Measurements from ENCODE around the gene C2orf78. TPM values are rescaled to one million over a fixed set of nuclear protein-coding genes. Genes with fewer than 3 reads are reported as not detected.
"Not testable (repeated sequence)": the region's sequence is repeated elsewhere in the genome, so short reads cannot be mapped to it uniquely, and the experiment has no call there.

C2orf78 gene
- polyA plus RNA-seq, 2 donors: not detected

GRCh38 chr2:73754332-73754731 is 29.7 kb upstream of the C2orf78 start:
- H3K4me1 ChIP-seq (ENCODE audit: control insufficient read depth in 2 of 2, insufficient read depth in 2 of 2, low read length in 1 of 2); H3K27me3 ChIP-seq (ENCODE audit: control insufficient read depth in 1 of 2, insufficient read depth in 2 of 2, low read length in 2 of 2); H3K9me3 ChIP-seq (ENCODE audit: control insufficient read depth in 2 of 2, insufficient read depth in 1 of 2, low read depth in 1 of 2, low read length in 1 of 2); H3K27ac ChIP-seq (ENCODE audit: low read depth in 2 of 2, low read length in 1 of 2); H3K4me3 ChIP-seq (ENCODE audit: low read depth in 1 of 2, low read length in 2 of 2): not testable (repeated sequence)
- H3K36me3 ChIP-seq (ENCODE audit: control insufficient read depth in 2 of 2, insufficient read depth in 2 of 2, low read length in 1 of 2): peaks cover 6 to 18% of the 10 kb centered on the region in 2 donors
- WGBS, 2 donors: 94 to 97% methylated on average over 7 of the region's 7 CpGs

- Histone ChIP-seq H3K27ac (ENCODE audit: low read depth in 2 of 2, low read length in 1 of 2) (no peak overlapping the region), H3K4me3 (ENCODE audit: low read depth in 1 of 2, low read length in 2 of 2) (no peak overlapping the region), H3K4me1 (ENCODE audit: control insufficient read depth in 2 of 2, insufficient read depth in 2 of 2, low read length in 1 of 2) (no peaks in the 10 kb centered on the region), H3K27me3 (ENCODE audit: control insufficient read depth in 1 of 2, insufficient read depth in 2 of 2, low read length in 2 of 2) (no peaks in the 10 kb centered on the region), H3K36me3 (ENCODE audit: control insufficient read depth in 2 of 2, insufficient read depth in 2 of 2, low read length in 1 of 2) (peaks cover 9 to 19% of the 10 kb centered on the region in 2 donors), H3K9me3 (ENCODE audit: control insufficient read depth in 2 of 2, insufficient read depth in 1 of 2, low read depth in 1 of 2, low read length in 1 of 2) (no peaks in the 10 kb centered on the region)
- 25 to 29% methylated on average over 3 of the region's 3 CpGs for WGBS, 2 donors
Observed at GRCh38 chr2:73759285-73759764, 24.7 kb upstream of the C2orf78 start.

- Histone ChIP-seq H3K36me3 (ENCODE audit: control insufficient read depth in 2 of 2, insufficient read depth in 2 of 2, low read length in 1 of 2) (peaks cover 10 to 19% of the 10 kb centered on the region in 2 donors), H3K4me3 (ENCODE audit: low read depth in 1 of 2, low read length in 2 of 2) (no peak overlapping the region), H3K27ac (ENCODE audit: low read depth in 2 of 2, low read length in 1 of 2) (no peak overlapping the region), H3K4me1 (ENCODE audit: control insufficient read depth in 2 of 2, insufficient read depth in 2 of 2, low read length in 1 of 2) (no peaks in the 10 kb centered on the region), H3K9me3 (ENCODE audit: control insufficient read depth in 2 of 2, insufficient read depth in 1 of 2, low read depth in 1 of 2, low read length in 1 of 2) (no peaks in the 10 kb centered on the region), H3K27me3 (ENCODE audit: control insufficient read depth in 1 of 2, insufficient read depth in 2 of 2, low read length in 2 of 2) (no peaks in the 10 kb centered on the region)
- WGBS, 2 donors: 94% methylated on average over 2 of the region's 2 CpGs
Observed at GRCh38 chr2:73759904-73760303, 24.1 kb upstream of the C2orf78 start.

- H3K36me3 ChIP-seq (ENCODE audit: control insufficient read depth in 2 of 2, insufficient read depth in 2 of 2, low read length in 1 of 2): peaks cover 13 to 21% of the 10 kb centered on the region in 2 donors
- no peaks in the 10 kb centered on the region for H3K9me3 ChIP-seq (ENCODE audit: control insufficient read depth in 2 of 2, insufficient read depth in 1 of 2, low read depth in 1 of 2, low read length in 1 of 2)
- 69 to 85% methylated on average over 1 of the region's 1 CpG for WGBS, 2 donors
- no peak overlapping the region for H3K4me3 ChIP-seq (ENCODE audit: low read depth in 1 of 2, low read length in 2 of 2)
- no peak overlapping the region for H3K27ac ChIP-seq (ENCODE audit: low read depth in 2 of 2, low read length in 1 of 2)
- H3K27me3 ChIP-seq (ENCODE audit: control insufficient read depth in 1 of 2, insufficient read depth in 2 of 2, low read length in 2 of 2): no peaks in the 10 kb centered on the region
- H3K4me1 ChIP-seq (ENCODE audit: control insufficient read depth in 2 of 2, insufficient read depth in 2 of 2, low read length in 1 of 2): no peaks in the 10 kb centered on the region
Observed at GRCh38 chr2:73762571-73762970, 21.4 kb upstream of the C2orf78 start.

- H3K9me3 ChIP-seq (ENCODE audit: control insufficient read depth in 2 of 2, insufficient read depth in 1 of 2, low read depth in 1 of 2, low read length in 1 of 2): no peaks in the 10 kb centered on the region
- H3K4me3 ChIP-seq (ENCODE audit: low read depth in 1 of 2, low read length in 2 of 2): no peak overlapping the region
- H3K4me1 ChIP-seq (ENCODE audit: control insufficient read depth in 2 of 2, insufficient read depth in 2 of 2, low read length in 1 of 2): no peaks in the 10 kb centered on the region
- peaks cover 13 to 20% of the 10 kb centered on the region in 2 donors for H3K36me3 ChIP-seq (ENCODE audit: control insufficient read depth in 2 of 2, insufficient read depth in 2 of 2, low read length in 1 of 2)
- no peaks in the 10 kb centered on the region for H3K27me3 ChIP-seq (ENCODE audit: control insufficient read depth in 1 of 2, insufficient read depth in 2 of 2, low read length in 2 of 2)
- 94 to 97% methylated on average over 1 of the region's 1 CpG for WGBS, 2 donors
- H3K27ac ChIP-seq (ENCODE audit: low read depth in 2 of 2, low read length in 1 of 2): no peak overlapping the region
Observed at GRCh38 chr2:73764945-73765344, 19.0 kb upstream of the C2orf78 start.

- 91 to 100% methylated on average over 1 of the region's 1 CpG for WGBS, 2 donors
- peaks cover 9 to 16% of the 10 kb centered on the region in 2 donors for H3K36me3 ChIP-seq (ENCODE audit: control insufficient read depth in 2 of 2, insufficient read depth in 2 of 2, low read length in 1 of 2)
Observed at GRCh38 chr2:73766349-73766748, 17.6 kb upstream of the C2orf78 start.

GRCh38 chr2:73766994-73767393 is 17.0 kb upstream of the C2orf78 start:
- WGBS, 2 donors: 93% methylated on average over 4 of the region's 4 CpGs
- no peaks in the 10 kb centered on the region for H3K27me3 ChIP-seq (ENCODE audit: control insufficient read depth in 1 of 2, insufficient read depth in 2 of 2, low read length in 2 of 2)
- H3K4me3 ChIP-seq (ENCODE audit: low read depth in 1 of 2, low read length in 2 of 2): no peak overlapping the region
- H3K27ac ChIP-seq (ENCODE audit: low read depth in 2 of 2, low read length in 1 of 2): no peak overlapping the region
- H3K4me1 ChIP-seq (ENCODE audit: control insufficient read depth in 2 of 2, insufficient read depth in 2 of 2, low read length in 1 of 2): no peaks in the 10 kb centered on the region
- peaks cover 9 to 16% of the 10 kb centered on the region in 2 donors for H3K36me3 ChIP-seq (ENCODE audit: control insufficient read depth in 2 of 2, insufficient read depth in 2 of 2, low read length in 1 of 2)
- H3K9me3 ChIP-seq (ENCODE audit: control insufficient read depth in 2 of 2, insufficient read depth in 1 of 2, low read depth in 1 of 2, low read length in 1 of 2): no peaks in the 10 kb centered on the region

More at GRCh38 chr2:73766349-73766748, 17.6 kb upstream of the C2orf78 start:
- Histone ChIP-seq H3K4me3 (ENCODE audit: low read depth in 1 of 2, low read length in 2 of 2) (no peak overlapping the region), H3K4me1 (ENCODE audit: control insufficient read depth in 2 of 2, insufficient read depth in 2 of 2, low read length in 1 of 2) (no peaks in the 10 kb centered on the region), H3K27me3 (ENCODE audit: control insufficient read depth in 1 of 2, insufficient read depth in 2 of 2, low read length in 2 of 2) (no peaks in the 10 kb centered on the region), H3K9me3 (ENCODE audit: control insufficient read depth in 2 of 2, insufficient read depth in 1 of 2, low read depth in 1 of 2, low read length in 1 of 2) (no peaks in the 10 kb centered on the region), H3K27ac (ENCODE audit: low read depth in 2 of 2, low read length in 1 of 2) (no peak overlapping the region)

GRCh38 chr2:73770725-73771124 is 13.3 kb upstream of the C2orf78 start:
- no peaks in the 10 kb centered on the region for H3K9me3 ChIP-seq (ENCODE audit: control insufficient read depth in 2 of 2, insufficient read depth in 1 of 2, low read depth in 1 of 2, low read length in 1 of 2)
- peak overlapping the region in 1 of 2 donors; percentile 21 for H3K27ac ChIP-seq (ENCODE audit: low read depth in 2 of 2, low read length in 1 of 2)
- 89 to 94% methylated on average over 3 of the region's 3 CpGs for WGBS, 2 donors
- H3K4me3 ChIP-seq (ENCODE audit: low read depth in 1 of 2, low read length in 2 of 2): no peak overlapping the region
- H3K4me1 ChIP-seq (ENCODE audit: control insufficient read depth in 2 of 2, insufficient read depth in 2 of 2, low read length in 1 of 2): no peaks in the 10 kb centered on the region
- H3K27me3 ChIP-seq (ENCODE audit: control insufficient read depth in 1 of 2, insufficient read depth in 2 of 2, low read length in 2 of 2): no peaks in the 10 kb centered on the region
- H3K36me3 ChIP-seq (ENCODE audit: control insufficient read depth in 2 of 2, insufficient read depth in 2 of 2, low read length in 1 of 2): peaks cover 9 to 11% of the 10 kb centered on the region in 2 donors

- Histone ChIP-seq H3K4me3 (ENCODE audit: low read depth in 1 of 2, low read length in 2 of 2) (no peak overlapping the region), H3K9me3 (ENCODE audit: control insufficient read depth in 2 of 2, insufficient read depth in 1 of 2, low read depth in 1 of 2, low read length in 1 of 2) (no peaks in the 10 kb centered on the region), H3K4me1 (ENCODE audit: control insufficient read depth in 2 of 2, insufficient read depth in 2 of 2, low read length in 1 of 2) (peaks cover 0 to 3% of the 10 kb centered on the region in 2 donors), H3K36me3 (ENCODE audit: control insufficient read depth in 2 of 2, insufficient read depth in 2 of 2, low read length in 1 of 2) (peaks cover 6 to 13% of the 10 kb centered on the region in 2 donors), H3K27me3 (ENCODE audit: control insufficient read depth in 1 of 2, insufficient read depth in 2 of 2, low read length in 2 of 2) (no peaks in the 10 kb centered on the region), H3K27ac (ENCODE audit: low read depth in 2 of 2, low read length in 1 of 2) (no peak overlapping the region)
Observed at GRCh38 chr2:73772819-73773218, 11.2 kb upstream of the C2orf78 start.

- H3K36me3 ChIP-seq (ENCODE audit: control insufficient read depth in 2 of 2, insufficient read depth in 2 of 2, low read length in 1 of 2): peaks cover 4 to 6% of the 10 kb centered on the region in 2 donors
- no peaks in the 10 kb centered on the region for H3K27me3 ChIP-seq (ENCODE audit: control insufficient read depth in 1 of 2, insufficient read depth in 2 of 2, low read length in 2 of 2)
- no peak overlapping the region for H3K27ac ChIP-seq (ENCODE audit: low read depth in 2 of 2, low read length in 1 of 2)
Observed at GRCh38 chr2:73776381-73776780, 7.6 kb upstream of the C2orf78 start.

More at GRCh38 chr2:73776381-73776780, 7.6 kb upstream of the C2orf78 start:
- Histone ChIP-seq H3K4me3 (ENCODE audit: low read depth in 1 of 2, low read length in 2 of 2) (no peak overlapping the region), H3K9me3 (ENCODE audit: control insufficient read depth in 2 of 2, insufficient read depth in 1 of 2, low read depth in 1 of 2, low read length in 1 of 2) (no peaks in the 10 kb centered on the region), H3K4me1 (ENCODE audit: control insufficient read depth in 2 of 2, insufficient read depth in 2 of 2, low read length in 1 of 2) (peaks cover 0 to 3% of the 10 kb centered on the region in 2 donors)
- 90 to 94% methylated on average over 4 of the region's 4 CpGs for WGBS, 2 donors

All from esophagus (tissue), 2 donors.